Parathyroid adenoma (tissue), 2 donors: ENCODE results near the gene PROK1.
"Not testable (repeated sequence)": the region's sequence is repeated elsewhere in the genome, so short reads cannot be mapped to it uniquely, and the experiment has no call there.

Experiments
- H2AFZ ChIP-seq: fragments of 300-600 bp; sonication (generic); one replicate; pipeline ENCODE4 v1.7.0; 2017; ENCODE audit warnings: antibody characterized with exemption, mild to moderate bottlenecking
- H3K27ac ChIP-seq: fragments of 300-600 bp; sonication (generic); one replicate; pipeline ENCODE4 v1.7.0; 2017
- H3K27me3 ChIP-seq: fragments of 300-600 bp; sonication (generic); one replicate; pipeline ENCODE4 v1.7.0; 2017; ENCODE audit warnings: low read length; ENCODE audit not compliant: control insufficient read depth, insufficient read depth
- H3K36me3 ChIP-seq: fragments of 300-600 bp; sonication (generic); one replicate; pipeline ENCODE4 v1.7.0; 2017; ENCODE audit warnings: low read length; ENCODE audit not compliant: control insufficient read depth, insufficient read depth
- H3K4me1 ChIP-seq: fragments of 300-600 bp; sonication (generic); one replicate; pipeline ENCODE4 v1.7.0; 2017; ENCODE audit warnings: control low read depth
- H3K4me2 ChIP-seq: fragments of 300-600 bp; sonication (generic); one replicate; pipeline ENCODE4 v1.7.0; 2017; ENCODE audit warnings: low read length
- H3K4me3 ChIP-seq: fragments of 300-600 bp; sonication (generic); one replicate; pipeline ENCODE4 v1.7.0; 2017; ENCODE audit warnings: low read depth, low read length
- H3K79me2 ChIP-seq: fragments of 300-600 bp; sonication (generic); one replicate; pipeline ENCODE4 v1.7.0; 2017; ENCODE audit warnings: control low read depth
- H3K9ac ChIP-seq: fragments of 300-600 bp; sonication (generic); one replicate; pipeline ENCODE4 v1.7.0; 2017; ENCODE audit warnings: mild to moderate bottlenecking
- H3K9me3 ChIP-seq: fragments of 300-600 bp; sonication (generic); one replicate; pipeline ENCODE4 v1.7.0; 2017; ENCODE audit warnings: low read length; ENCODE audit not compliant: control insufficient read depth
- TF ChIP-seq, protein P1 (sequence below): fragments of 300-600 bp; sonication (generic); IDR thresholded peaks from one replicate; pipeline ENCODE4 v1.7.0; 2017; ENCODE audit warnings: antibody characterized with exemption, mild to moderate bottlenecking
- donor health status: primary hyperparathyroidism.

Gene PROK1

DNA sequence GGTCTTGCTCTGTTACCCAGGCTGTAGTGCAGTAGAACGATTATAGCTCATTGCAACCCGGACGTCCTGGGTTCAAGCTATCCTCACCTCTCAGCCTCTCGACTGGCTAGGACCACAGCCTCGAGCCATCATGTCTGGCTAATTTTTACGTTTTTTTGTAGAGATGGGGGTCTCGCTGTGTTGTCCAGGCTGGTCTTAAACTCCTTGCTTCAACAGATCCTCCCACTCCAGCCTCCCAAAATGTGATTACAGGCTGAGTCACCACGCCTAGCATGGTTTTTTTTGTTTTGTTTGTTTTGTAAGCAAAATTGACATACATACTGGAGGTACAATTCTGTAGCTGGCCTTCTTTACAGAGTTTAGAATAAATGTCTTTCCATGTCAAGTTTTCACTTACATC, 42.5 kb upstream of the PROK1 start:
- Histone ChIP-seq H3K79me2 (no peaks in the 10 kb centered on the region), H3K9ac (no peak overlapping the region), H3K4me1 (no peaks in the 10 kb centered on the region), H3K4me2 (peak overlapping the region; percentile 95), H2AFZ (no peak overlapping the region), H3K36me3 (no peaks in the 10 kb centered on the region), H3K9me3 (no peaks in the 10 kb centered on the region), H3K27ac (no peak overlapping the region), H3K27me3 (no peaks in the 10 kb centered on the region), H3K4me3 (peak overlapping the region; percentile 97)
- TF ChIP-seq, protein P1, sequence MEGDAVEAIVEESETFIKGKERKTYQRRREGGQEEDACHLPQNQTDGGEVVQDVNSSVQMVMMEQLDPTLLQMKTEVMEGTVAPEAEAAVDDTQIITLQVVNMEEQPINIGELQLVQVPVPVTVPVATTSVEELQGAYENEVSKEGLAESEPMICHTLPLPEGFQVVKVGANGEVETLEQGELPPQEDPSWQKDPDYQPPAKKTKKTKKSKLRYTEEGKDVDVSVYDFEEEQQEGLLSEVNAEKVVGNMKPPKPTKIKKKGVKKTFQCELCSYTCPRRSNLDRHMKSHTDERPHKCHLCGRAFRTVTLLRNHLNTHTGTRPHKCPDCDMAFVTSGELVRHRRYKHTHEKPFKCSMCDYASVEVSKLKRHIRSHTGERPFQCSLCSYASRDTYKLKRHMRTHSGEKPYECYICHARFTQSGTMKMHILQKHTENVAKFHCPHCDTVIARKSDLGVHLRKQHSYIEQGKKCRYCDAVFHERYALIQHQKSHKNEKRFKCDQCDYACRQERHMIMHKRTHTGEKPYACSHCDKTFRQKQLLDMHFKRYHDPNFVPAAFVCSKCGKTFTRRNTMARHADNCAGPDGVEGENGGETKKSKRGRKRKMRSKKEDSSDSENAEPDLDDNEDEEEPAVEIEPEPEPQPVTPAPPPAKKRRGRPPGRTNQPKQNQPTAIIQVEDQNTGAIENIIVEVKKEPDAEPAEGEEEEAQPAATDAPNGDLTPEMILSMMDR: no peak

GRCh38 chr1:110409316-110409715, 41.6 kb upstream of the PROK1 start:
- Histone ChIP-seq H3K27me3 (no peaks in the 10 kb centered on the region), H3K4me2 (no peak overlapping the region), H3K9ac (no peak overlapping the region), H3K27ac (no peak overlapping the region), H3K9me3 (no peaks in the 10 kb centered on the region), H3K79me2 (no peaks in the 10 kb centered on the region), H3K4me3 (no peak overlapping the region), H2AFZ (no peak overlapping the region), H3K4me1 (no peaks in the 10 kb centered on the region), H3K36me3 (no peaks in the 10 kb centered on the region)
- TF ChIP-seq, protein P1: no peak

GRCh38 chr1:110411173-110411735, 39.7 kb upstream of the PROK1 start:
- no peaks in the 10 kb centered on the region for H3K79me2 ChIP-seq
- H2AFZ ChIP-seq: no peak overlapping the region
- H3K9me3 ChIP-seq: no peaks in the 10 kb centered on the region
- H3K9ac ChIP-seq: no peak overlapping the region
- TF ChIP-seq, protein P1: no peak
- no peaks in the 10 kb centered on the region for H3K27me3 ChIP-seq
- H3K27ac ChIP-seq: no peak overlapping the region
- H3K4me3 ChIP-seq: no peak overlapping the region
- H3K4me1 ChIP-seq: no peaks in the 10 kb centered on the region
- no peak overlapping the region for H3K4me2 ChIP-seq
- H3K36me3 ChIP-seq: no peaks in the 10 kb centered on the region

DNA sequence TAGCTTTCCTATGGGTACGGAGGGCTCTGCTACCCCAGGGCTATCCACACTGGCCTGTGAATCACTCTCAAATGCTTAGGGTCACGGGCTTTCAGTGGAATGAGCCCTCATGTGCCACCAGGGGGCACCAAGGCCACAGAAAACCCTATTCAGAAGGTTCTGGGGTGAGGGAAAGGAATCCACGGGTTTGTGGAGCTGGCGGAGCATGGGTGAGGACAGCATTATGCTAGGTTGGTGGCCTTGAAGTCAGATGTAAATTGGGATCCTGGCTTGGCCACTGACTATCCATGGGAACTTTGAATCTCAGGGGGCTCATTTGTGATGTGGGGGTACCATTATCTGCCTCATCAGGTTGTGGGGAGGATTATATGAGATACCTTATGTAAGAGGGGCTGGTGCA, 38.4 kb upstream of the PROK1 start:
- no peak overlapping the region for H3K27ac ChIP-seq
- TF ChIP-seq, protein P1: peak; percentile 68
- H3K4me2 ChIP-seq: no peak overlapping the region
- H3K4me1 ChIP-seq: no peaks in the 10 kb centered on the region
- no peaks in the 10 kb centered on the region for H3K36me3 ChIP-seq
- H3K9ac ChIP-seq: no peak overlapping the region
- H3K79me2 ChIP-seq: no peaks in the 10 kb centered on the region
- no peak overlapping the region for H3K4me3 ChIP-seq
- H2AFZ ChIP-seq: no peak overlapping the region
- H3K9me3 ChIP-seq: no peaks in the 10 kb centered on the region
- H3K27me3 ChIP-seq: no peaks in the 10 kb centered on the region

GRCh38 chr1:110413045-110413444, 37.9 kb upstream of the PROK1 start:
- H3K9me3 ChIP-seq, H3K4me2 ChIP-seq, H3K36me3 ChIP-seq, H2AFZ ChIP-seq, H3K4me3 ChIP-seq, H3K9ac ChIP-seq, H3K4me1 ChIP-seq, H3K27me3 ChIP-seq, H3K79me2 ChIP-seq, H3K27ac ChIP-seq: not testable (repeated sequence)
